Liver (tissue), 3 donors: ENCODE measurements around the gene SASH1.

Source experiments
- EGR1 ChIP-seq, 2 donors: IDR thresholded peaks; 2 replicates each; pipeline ENCODE4 v1.6.1; 2016 to 2018; ENCODE audit warnings: antibody characterized with exemption in 2 of 2, low read depth in 2 of 2
- FOXA1 ChIP-seq: IDR thresholded peaks from 2 replicates; pipeline ENCODE4 v1.6.1; 2016; ENCODE audit warnings: antibody characterized with exemption
- FOXA2 ChIP-seq: IDR thresholded peaks from 2 replicates; pipeline ENCODE4 v1.6.1; 2016; ENCODE audit warnings: antibody characterized with exemption
- GABPA ChIP-seq, 2 donors: IDR thresholded peaks in 1 of 2; conservative IDR thresholded peaks in 1 of 2; 2 replicates each; pipeline ENCODE4 v1.6.1; 2016; ENCODE audit warnings: antibody characterized with exemption in 2 of 2, mild to moderate bottlenecking in 1 of 2, moderate library complexity in 1 of 2
- RAD21 ChIP-seq, 2 donors: IDR thresholded peaks; 2 replicates each; pipeline ENCODE4 v1.6.1; 2016; ENCODE audit warnings: antibody characterized with exemption in 2 of 2, mild to moderate bottlenecking in 2 of 2
- RXRA ChIP-seq, 2 donors: IDR thresholded peaks; 2 replicates each; pipeline ENCODE4 v1.6.1; 2017 to 2018; ENCODE audit warnings: antibody characterized with exemption in 2 of 2, mild to moderate bottlenecking in 1 of 2
- SP1 ChIP-seq: IDR thresholded peaks from 2 replicates; pipeline ENCODE4 v1.6.1; 2018; ENCODE audit warnings: antibody characterized with exemption, mild to moderate bottlenecking
- TAF1 ChIP-seq: conservative IDR thresholded peaks from 2 replicates; pipeline ENCODE4 v1.6.1; 2016; ENCODE audit warnings: antibody characterized with exemption, mild to moderate bottlenecking
- YY1 ChIP-seq: IDR thresholded peaks from 2 replicates; pipeline ENCODE4 v1.6.1; 2016; ENCODE audit warnings: antibody characterized with exemption, mild to moderate bottlenecking
- TF ChIP-seq, protein P1 (sequence below): IDR thresholded peaks from 2 replicates; pipeline ENCODE4 v1.6.1; 2016; ENCODE audit warnings: antibody characterized with exemption
- TF ChIP-seq, protein P2 (sequence below): fragments of 150-350 bp; IDR thresholded peaks from 2 replicates; pipeline ENCODE4 v1.5.1; 2017; ENCODE audit warnings: improper control_type of control experiment, low read depth, low read length; ENCODE audit not compliant: missing input control
- TF ChIP-seq, protein P3 (sequence below): IDR thresholded peaks from 2 replicates; pipeline ENCODE4 v1.6.1; 2016; ENCODE audit warnings: antibody characterized with exemption
- TF ChIP-seq, protein P4 (sequence below): IDR thresholded peaks from 2 replicates; pipeline ENCODE4 v1.6.1; 2016; ENCODE audit warnings: antibody characterized with exemption, mild to moderate bottlenecking
- donor health status: healthy.
- donor health status: healthy.

DNA sequence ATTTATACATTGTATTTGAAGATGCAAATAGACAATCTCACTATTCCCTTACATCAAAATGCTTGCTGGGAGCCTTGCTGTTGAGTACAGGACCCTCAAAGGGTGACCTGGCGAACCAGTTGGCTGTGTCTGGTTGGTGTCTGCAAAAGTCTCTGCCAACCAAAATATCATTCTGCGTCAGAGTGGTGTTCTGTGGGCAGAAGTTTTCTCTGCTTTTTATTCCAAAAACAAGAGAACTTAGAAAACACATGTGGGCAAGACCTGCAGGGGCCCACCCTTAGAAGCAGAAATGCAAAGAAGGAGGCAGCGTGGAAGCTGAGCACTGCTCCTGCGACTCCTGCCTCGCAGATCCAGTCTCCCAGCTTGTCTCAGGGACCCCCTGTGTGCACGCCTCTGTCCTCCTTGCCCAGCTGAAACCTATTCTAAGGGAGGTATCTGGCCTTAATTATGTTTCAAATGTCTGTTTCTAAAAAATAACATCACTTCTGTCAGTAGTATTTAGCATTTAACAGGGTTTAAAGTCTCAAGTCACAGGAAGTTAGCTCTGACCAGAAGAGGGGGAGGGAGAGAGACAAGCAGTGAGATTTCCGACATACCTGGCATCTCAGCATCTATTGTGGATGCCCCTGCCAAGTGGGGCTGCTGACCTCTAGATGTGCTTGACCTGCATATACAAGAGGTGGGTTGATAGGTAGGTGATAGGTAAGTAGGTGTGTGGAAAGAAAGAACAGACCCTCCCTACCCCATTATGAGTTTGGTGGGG is 101.3 kb downstream of the SASH1 start:
- TF ChIP-seq, protein P1, sequence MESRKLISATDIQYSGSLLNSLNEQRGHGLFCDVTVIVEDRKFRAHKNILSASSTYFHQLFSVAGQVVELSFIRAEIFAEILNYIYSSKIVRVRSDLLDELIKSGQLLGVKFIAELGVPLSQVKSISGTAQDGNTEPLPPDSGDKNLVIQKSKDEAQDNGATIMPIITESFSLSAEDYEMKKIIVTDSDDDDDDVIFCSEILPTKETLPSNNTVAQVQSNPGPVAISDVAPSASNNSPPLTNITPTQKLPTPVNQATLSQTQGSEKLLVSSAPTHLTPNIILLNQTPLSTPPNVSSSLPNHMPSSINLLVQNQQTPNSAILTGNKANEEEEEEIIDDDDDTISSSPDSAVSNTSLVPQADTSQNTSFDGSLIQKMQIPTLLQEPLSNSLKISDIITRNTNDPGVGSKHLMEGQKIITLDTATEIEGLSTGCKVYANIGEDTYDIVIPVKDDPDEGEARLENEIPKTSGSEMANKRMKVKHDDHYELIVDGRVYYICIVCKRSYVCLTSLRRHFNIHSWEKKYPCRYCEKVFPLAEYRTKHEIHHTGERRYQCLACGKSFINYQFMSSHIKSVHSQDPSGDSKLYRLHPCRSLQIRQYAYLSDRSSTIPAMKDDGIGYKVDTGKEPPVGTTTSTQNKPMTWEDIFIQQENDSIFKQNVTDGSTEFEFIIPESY, result no peak
- TF ChIP-seq, protein P2, sequence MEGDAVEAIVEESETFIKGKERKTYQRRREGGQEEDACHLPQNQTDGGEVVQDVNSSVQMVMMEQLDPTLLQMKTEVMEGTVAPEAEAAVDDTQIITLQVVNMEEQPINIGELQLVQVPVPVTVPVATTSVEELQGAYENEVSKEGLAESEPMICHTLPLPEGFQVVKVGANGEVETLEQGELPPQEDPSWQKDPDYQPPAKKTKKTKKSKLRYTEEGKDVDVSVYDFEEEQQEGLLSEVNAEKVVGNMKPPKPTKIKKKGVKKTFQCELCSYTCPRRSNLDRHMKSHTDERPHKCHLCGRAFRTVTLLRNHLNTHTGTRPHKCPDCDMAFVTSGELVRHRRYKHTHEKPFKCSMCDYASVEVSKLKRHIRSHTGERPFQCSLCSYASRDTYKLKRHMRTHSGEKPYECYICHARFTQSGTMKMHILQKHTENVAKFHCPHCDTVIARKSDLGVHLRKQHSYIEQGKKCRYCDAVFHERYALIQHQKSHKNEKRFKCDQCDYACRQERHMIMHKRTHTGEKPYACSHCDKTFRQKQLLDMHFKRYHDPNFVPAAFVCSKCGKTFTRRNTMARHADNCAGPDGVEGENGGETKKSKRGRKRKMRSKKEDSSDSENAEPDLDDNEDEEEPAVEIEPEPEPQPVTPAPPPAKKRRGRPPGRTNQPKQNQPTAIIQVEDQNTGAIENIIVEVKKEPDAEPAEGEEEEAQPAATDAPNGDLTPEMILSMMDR, result no peak
- TF ChIP-seq EGR1 (IDR thresholded peaks at IDR 0.05; ENCODE audit: low read depth in 2 of 2) (no peak), SP1 (no peak), RAD21 (IDR thresholded peaks at IDR 0.05) (no peak), RXRA (IDR thresholded peaks at IDR 0.05) (no peak), YY1 (no peak), GABPA (IDR thresholded peaks at IDR 0.05 in 1 of 2, conservative IDR thresholded peaks at IDR 0.05 in 1 of 2) (no peak), TAF1 (no peak), FOXA1 (no peak), FOXA2 (no peak)
- TF ChIP-seq, protein P3, sequence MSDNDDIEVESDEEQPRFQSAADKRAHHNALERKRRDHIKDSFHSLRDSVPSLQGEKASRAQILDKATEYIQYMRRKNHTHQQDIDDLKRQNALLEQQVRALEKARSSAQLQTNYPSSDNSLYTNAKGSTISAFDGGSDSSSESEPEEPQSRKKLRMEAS, result no peak
- TF ChIP-seq, protein P4, sequence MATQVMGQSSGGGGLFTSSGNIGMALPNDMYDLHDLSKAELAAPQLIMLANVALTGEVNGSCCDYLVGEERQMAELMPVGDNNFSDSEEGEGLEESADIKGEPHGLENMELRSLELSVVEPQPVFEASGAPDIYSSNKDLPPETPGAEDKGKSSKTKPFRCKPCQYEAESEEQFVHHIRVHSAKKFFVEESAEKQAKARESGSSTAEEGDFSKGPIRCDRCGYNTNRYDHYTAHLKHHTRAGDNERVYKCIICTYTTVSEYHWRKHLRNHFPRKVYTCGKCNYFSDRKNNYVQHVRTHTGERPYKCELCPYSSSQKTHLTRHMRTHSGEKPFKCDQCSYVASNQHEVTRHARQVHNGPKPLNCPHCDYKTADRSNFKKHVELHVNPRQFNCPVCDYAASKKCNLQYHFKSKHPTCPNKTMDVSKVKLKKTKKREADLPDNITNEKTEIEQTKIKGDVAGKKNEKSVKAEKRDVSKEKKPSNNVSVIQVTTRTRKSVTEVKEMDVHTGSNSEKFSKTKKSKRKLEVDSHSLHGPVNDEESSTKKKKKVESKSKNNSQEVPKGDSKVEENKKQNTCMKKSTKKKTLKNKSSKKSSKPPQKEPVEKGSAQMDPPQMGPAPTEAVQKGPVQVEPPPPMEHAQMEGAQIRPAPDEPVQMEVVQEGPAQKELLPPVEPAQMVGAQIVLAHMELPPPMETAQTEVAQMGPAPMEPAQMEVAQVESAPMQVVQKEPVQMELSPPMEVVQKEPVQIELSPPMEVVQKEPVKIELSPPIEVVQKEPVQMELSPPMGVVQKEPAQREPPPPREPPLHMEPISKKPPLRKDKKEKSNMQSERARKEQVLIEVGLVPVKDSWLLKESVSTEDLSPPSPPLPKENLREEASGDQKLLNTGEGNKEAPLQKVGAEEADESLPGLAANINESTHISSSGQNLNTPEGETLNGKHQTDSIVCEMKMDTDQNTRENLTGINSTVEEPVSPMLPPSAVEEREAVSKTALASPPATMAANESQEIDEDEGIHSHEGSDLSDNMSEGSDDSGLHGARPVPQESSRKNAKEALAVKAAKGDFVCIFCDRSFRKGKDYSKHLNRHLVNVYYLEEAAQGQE, result no peak
